ENCODE data around the gene GSS. TPM values are rescaled to one million over a fixed set of nuclear protein-coding genes. Genes with fewer than 3 reads are reported as not detected.

Gene GSS
- total RNA-seq, 1 experiment from 2014 or later = 83.6 TPM

- TF ChIP-seq MAX (IDR thresholded peaks at IDR 0.05) = no peak
- TF ChIP-seq SIN3A (IDR thresholded peaks at IDR 0.05; ENCODE audit: low read depth) = no peak
Observed at GRCh38 chr20:34941226-34941625, 14.4 kb downstream of the GSS start (continued).

- H3K4me3 ChIP-seq (replicated peaks in 1 of 2; ENCODE audit: low read depth in 1 of 2, low read length in 2 of 2) = no peak overlapping the region
- H3K9ac ChIP-seq (ENCODE audit: low read length) = no peak overlapping the region
- no peaks in the 10 kb centered on the region for H3K27me3 ChIP-seq (ENCODE audit: insufficient read depth, low read length)
- H3K9me3 ChIP-seq (ENCODE audit: control insufficient read depth in 1 of 2, insufficient read depth in 1 of 2, low read depth in 1 of 2, low read length in 2 of 2) = no peaks in the 10 kb centered on the region
- BruUV-seq (replicated peaks) = no TSS peak
- ATAC-seq (no peak), DNase-seq (ENCODE audit: low read depth, low spot score) (no peak)
- ChIA-PET RAD21 (ENCODE audit: low non-redundant PET in 1 of 2, low total read pairs in 2 of 2, uncharacterized antibody in 2 of 2, unreplicated experiment in 2 of 2) (no interaction called here), POLR2A (interaction anchor here (1.0 kb wide), 1 partner anchor 16 kb away, joined by 3 read pairs; the partner anchor contains the start of genes GSS and MYH7B), CTCF (no interaction called here)
- H3K9me2 ChIP-seq (ENCODE audit: insufficient read depth) = no peaks in the 10 kb centered on the region
- H3K4me1 ChIP-seq (ENCODE audit: control insufficient read depth in 1 of 2, insufficient read depth in 2 of 2, low read length in 2 of 2) = no peaks in the 10 kb centered on the region
- TF ChIP-seq RAD21 (IDR thresholded peaks at IDR 0.05; ENCODE audit: low read depth) (no peak), ZFX (IDR thresholded peaks at IDR 0.05) (no peak), ZNF274 (IDR thresholded peaks at IDR 0.05; ENCODE audit: low read depth, low read length) (no peak), SP1 (IDR thresholded peaks at IDR 0.05; ENCODE audit: low read depth) (no peak), MAX (IDR thresholded peaks at IDR 0.05) (no peak), CEBPB (IDR thresholded peaks at IDR 0.05; ENCODE audit: low read depth) (no peak), TCF7L2 (IDR thresholded peaks at IDR 0.05; ENCODE audit: borderline replicate concordance, extremely low read depth, insufficient read depth, insufficient read length) (no peak), POLR2A (IDR thresholded peaks at IDR 0.05; ENCODE audit: borderline replicate concordance, extremely low read depth, insufficient read depth, insufficient read length) (no peak), SIN3A (IDR thresholded peaks at IDR 0.05; ENCODE audit: low read depth) (no peak), REST (IDR thresholded peaks at IDR 0.05; ENCODE audit: low read depth) (no peak), ATF3 (IDR thresholded peaks at IDR 0.05) (no peak), JUND (IDR thresholded peaks at IDR 0.05) (no peak), SRF (IDR thresholded peaks at IDR 0.05; ENCODE audit: low read depth) (no peak), CTCF (IDR thresholded peaks at IDR 0.05 in 2 of 3, conservative IDR thresholded peaks at IDR 0.05 in 1 of 3; ENCODE audit: borderline replicate concordance in 1 of 3, insufficient read depth in 1 of 3, low read depth in 2 of 3, low read length in 2 of 3) (no peak)
- H3K4me2 ChIP-seq (ENCODE audit: low read length) = no peak overlapping the region
- H2AFZ ChIP-seq (ENCODE audit: low read depth, low read length, poor library complexity, severe bottlenecking) = no peak overlapping the region
- intact Hi-C loops (cut with micrococcal nuclease) = no loop called here
- H3K36me3 ChIP-seq (ENCODE audit: control insufficient read depth in 1 of 2, insufficient read depth in 2 of 2, low read length in 2 of 2) = peaks cover 27 to 57% of the 10 kb centered on the region in 2 experiments
- no peaks in the 10 kb centered on the region for H3K79me2 ChIP-seq (ENCODE audit: insufficient read depth, low read length)
- no peaks in the 10 kb centered on the region for H4K20me1 ChIP-seq (ENCODE audit: insufficient read depth)
- no peak overlapping the region for H3K27ac ChIP-seq (ENCODE audit: low read depth, low read length)
Observed at GRCh38 chr20:34940081-34940481, 15.5 kb downstream of the GSS start.

All from HCT116 (cell line).